ENCODE data around the gene AMMECR1. TPM values are rescaled to one million over a fixed set of nuclear protein-coding genes. Genes with fewer than 3 reads are reported as not detected.

Gene AMMECR1
- total RNA-seq, 1 donor from 2014 or later, result 19.3 TPM

- H3K4me3 Mint-ChIP-seq, result no peak overlapping the region
- no peak overlapping the region for H3K27ac Mint-ChIP-seq
- no peaks in the 10 kb centered on the region for H3K9me3 Mint-ChIP-seq
- H3K36me3 Mint-ChIP-seq, result peaks cover 25% of the 10 kb centered on the region
- H3K27me3 Mint-ChIP-seq, result no peaks in the 10 kb centered on the region
- no peak for TF ChIP-seq CTCF (conservative IDR thresholded peaks at IDR 0.05)
- peaks cover 13% of the 10 kb centered on the region for H3K4me1 Mint-ChIP-seq (ENCODE audit: unreplicated experiment)
- DNase-seq (ENCODE audit: extremely low spot score, unreplicated experiment), result no peak
Measured at GRCh38 chrX:110153896-110154295, 164.0 kb downstream of the AMMECR1 start.

DNA sequence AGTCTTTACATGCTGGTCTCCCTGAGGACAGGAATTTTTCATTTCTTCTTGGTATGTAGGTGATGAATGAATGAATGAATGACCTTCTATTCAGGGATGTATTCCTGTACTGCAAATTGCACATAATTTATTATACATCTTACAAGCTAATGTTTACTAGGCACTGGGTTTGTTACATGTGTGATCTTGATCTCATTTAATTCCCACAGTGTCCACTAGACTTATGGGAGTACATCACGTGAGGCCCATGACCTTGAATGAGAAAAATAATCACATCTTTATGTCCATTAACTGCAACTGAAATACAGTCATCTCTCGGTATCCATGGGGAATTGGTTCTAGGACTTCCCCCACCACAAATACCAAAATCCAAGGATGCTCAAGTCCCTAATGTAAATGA, 164.6 kb downstream of the AMMECR1 start:
- Mint-ChIP-seq H3K9me3 (no peaks in the 10 kb centered on the region), H3K27ac (no peak overlapping the region), H3K4me3 (no peak overlapping the region), H3K27me3 (no peaks in the 10 kb centered on the region), H3K36me3 (peaks cover 25% of the 10 kb centered on the region), H3K4me1 (ENCODE audit: unreplicated experiment) (peaks cover 12% of the 10 kb centered on the region)
- TF ChIP-seq CTCF (conservative IDR thresholded peaks at IDR 0.05), result no peak
- no peak for DNase-seq (ENCODE audit: extremely low spot score, unreplicated experiment)

DNA sequence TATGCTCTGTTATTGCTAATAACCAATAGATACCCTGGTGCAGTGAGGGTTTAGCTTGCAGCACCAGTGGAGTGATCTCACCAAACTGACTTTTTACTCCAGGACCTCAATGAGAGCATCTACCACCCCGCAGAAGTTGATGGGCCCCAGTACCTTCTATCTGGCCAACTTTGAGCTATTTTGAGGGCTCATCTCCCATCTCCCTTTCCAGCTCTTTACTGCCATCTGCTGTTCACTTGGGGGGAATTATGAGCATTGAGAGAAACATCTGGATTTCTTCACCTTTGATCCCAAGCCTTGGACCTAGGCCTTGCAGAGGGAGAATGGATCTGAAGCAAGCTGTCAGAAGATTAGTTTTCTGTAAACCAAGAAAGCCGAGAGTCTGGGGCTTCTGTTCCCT, 171.4 kb downstream of the AMMECR1 start:
- TF ChIP-seq CTCF (conservative IDR thresholded peaks at IDR 0.05), result peak; percentile 82
- peaks cover 14% of the 10 kb centered on the region for H3K4me1 Mint-ChIP-seq (ENCODE audit: unreplicated experiment)
- no peak overlapping the region for H3K4me3 Mint-ChIP-seq
- DNase-seq (ENCODE audit: extremely low spot score, unreplicated experiment), result no peak
- H3K9me3 Mint-ChIP-seq, result no peaks in the 10 kb centered on the region
- no peaks in the 10 kb centered on the region for H3K27me3 Mint-ChIP-seq
- peaks cover 15% of the 10 kb centered on the region for H3K36me3 Mint-ChIP-seq
- H3K27ac Mint-ChIP-seq, result no peak overlapping the region

DNA sequence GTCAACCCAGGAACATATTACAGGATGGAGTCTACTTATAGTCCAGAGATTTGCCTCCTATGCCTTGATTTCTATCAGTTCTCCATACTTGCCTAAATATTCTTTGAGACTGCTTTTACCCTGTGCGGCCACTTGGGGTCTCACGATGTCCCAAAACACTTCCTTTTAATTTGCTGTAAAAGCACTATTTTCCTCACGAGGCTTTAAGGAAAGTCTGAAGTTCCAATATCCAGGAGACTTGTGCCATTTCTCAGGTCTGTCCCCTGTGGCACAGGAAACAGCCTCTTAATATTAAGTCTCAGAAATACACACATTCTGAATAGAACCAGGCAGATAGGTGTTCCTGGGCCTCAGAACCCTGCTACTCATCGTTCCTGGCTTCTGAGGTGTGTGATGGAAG, 172.0 kb downstream of the AMMECR1 start:
- peaks cover 14% of the 10 kb centered on the region for H3K4me1 Mint-ChIP-seq (ENCODE audit: unreplicated experiment)
- H3K27me3 Mint-ChIP-seq, result no peaks in the 10 kb centered on the region
- peaks cover 15% of the 10 kb centered on the region for H3K36me3 Mint-ChIP-seq
- no peak overlapping the region for H3K4me3 Mint-ChIP-seq
- peak; percentile 79 for TF ChIP-seq CTCF (conservative IDR thresholded peaks at IDR 0.05)
- DNase-seq (ENCODE audit: extremely low spot score, unreplicated experiment), result no peak
- H3K27ac Mint-ChIP-seq, result no peak overlapping the region
- no peaks in the 10 kb centered on the region for H3K9me3 Mint-ChIP-seq

DNA sequence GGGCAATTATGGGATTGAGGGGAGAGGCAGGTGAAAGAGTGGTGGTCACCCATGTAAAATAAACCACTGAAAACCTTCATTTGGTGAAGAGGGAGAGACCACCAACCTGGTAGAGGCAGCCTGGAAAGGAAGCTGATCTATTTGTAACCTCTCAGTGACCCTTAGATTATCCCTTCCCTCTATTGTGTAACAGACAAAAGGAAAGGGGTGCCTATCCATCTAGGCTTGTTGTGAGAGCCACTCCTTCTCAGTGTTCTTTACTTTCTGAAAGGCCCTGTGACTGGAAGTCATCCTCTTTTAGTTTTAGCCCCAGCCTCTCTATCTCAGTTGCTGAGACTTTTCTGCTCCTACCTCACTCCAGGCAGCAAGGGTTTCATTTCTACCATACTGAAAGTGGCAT, 172.6 kb downstream of the AMMECR1 start:
- no peak overlapping the region for H3K4me3 Mint-ChIP-seq
- H3K27me3 Mint-ChIP-seq, result no peaks in the 10 kb centered on the region

More for the DNA sequence above, 172.6 kb downstream of the AMMECR1 start:
- Mint-ChIP-seq H3K36me3 (peaks cover 15% of the 10 kb centered on the region), H3K4me1 (ENCODE audit: unreplicated experiment) (peaks cover 14% of the 10 kb centered on the region), H3K9me3 (no peaks in the 10 kb centered on the region), H3K27ac (no peak overlapping the region)
- no peak for TF ChIP-seq CTCF (conservative IDR thresholded peaks at IDR 0.05)
- no peak for DNase-seq (ENCODE audit: extremely low spot score, unreplicated experiment)

Other genes with a start within 250 kb of the AMMECR1 start
- 0.39 and 0.45 TPM in 2 replicates for gene RTL9, start 40.8 kb upstream of the AMMECR1 start, total RNA-seq (ENCODE audit: low replicate concordance)